Spleen (tissue), 11 donors: ENCODE results near the gene NFE2L1. TPM values are rescaled to one million over a fixed set of nuclear protein-coding genes. Genes with fewer than 3 reads are reported as not detected.
A peak's percentile ranks its signal among the peaks of the same experiment; 100 is the strongest.

Experiments
- DNase-seq: peaks from one replicate; pipeline ENCODE4 v3.0.0-alpha.2; 2020
- H3K27ac ChIP-seq, 8 donors: fragments of 200-600 bp; sonication (generic) in 7 of 8; 1 replicate in 4 of 8; 2 replicates in 4 of 8; pipeline versions ENCODE4 v1.5.0 to v1.8.0; 2016 to 2021; ENCODE audit warnings: inconsistent platforms in 4 of 8, mild to moderate bottlenecking in 4 of 8, moderate library complexity in 1 of 8
- H3K27me3 ChIP-seq, 7 donors: fragments of 200-600 bp; sonication (generic) in 6 of 7; replicated peaks in 1 of 7; 1 replicate in 4 of 7; 2 replicates in 3 of 7; pipeline versions ENCODE4 v1.5.0 to v1.8.0; 2016 to 2021; ENCODE audit warnings: inconsistent platforms in 3 of 7, mild to moderate bottlenecking in 1 of 7
- H3K36me3 ChIP-seq, 6 donors: fragments of 200-600 bp; sonication (generic) in 5 of 6; 1 replicate in 4 of 6; 2 replicates in 2 of 6; pipeline versions ENCODE4 v1.5.0 to v1.8.0; 2016 to 2021; ENCODE audit warnings: inconsistent platforms in 2 of 6
- H3K4me1 ChIP-seq, 6 donors: fragments of 200-600 bp; sonication (generic) in 5 of 6; 1 replicate in 3 of 6; 2 replicates in 3 of 6; pipeline versions ENCODE4 v1.5.0 to v1.8.0; 2016 to 2021; ENCODE audit warnings: inconsistent platforms in 3 of 6
- H3K4me3 ChIP-seq, 8 donors: fragments of 200-600 bp; sonication (generic) in 7 of 8; 1 replicate in 4 of 8; 2 replicates in 4 of 8; pipeline versions ENCODE4 v1.5.0 to v1.8.0; 2016 to 2021; ENCODE audit warnings: inconsistent platforms in 4 of 8, mild to moderate bottlenecking in 4 of 8, moderate library complexity in 2 of 8
- H3K9me3 ChIP-seq, 8 donors: fragments of 200-600 bp; sonication (generic) in 7 of 8; 1 replicate in 4 of 8; 2 replicates in 4 of 8; pipeline versions ENCODE4 v1.5.0 to v1.8.0; 2016 to 2021; ENCODE audit warnings: inconsistent platforms in 4 of 8
- CTCF ChIP-seq, 11 experiments: fragments of 200-600 bp in 7 of 11; fragments of 450-650 bp in 4 of 11; sonication (generic) in 4 of 11; IDR thresholded peaks in 8 of 11; conservative IDR thresholded peaks in 3 of 11; 1 replicate in 7 of 11; 2 replicates in 4 of 11; pipeline versions ENCODE4 v1.4.0 to v1.8.0; 2016 to 2021; ENCODE audit warnings: antibody characterized with exemption in 11 of 11, inconsistent platforms in 4 of 11, mild to moderate bottlenecking in 1 of 11
- POLR2A ChIP-seq, 3 donors: fragments of 450-650 bp; IDR thresholded peaks; one replicate each; pipeline ENCODE4 v1.5.1; 2017; ENCODE audit warnings: antibody characterized with exemption in 3 of 3, mild to moderate bottlenecking in 1 of 3
- POLR2AphosphoS5 ChIP-seq, 3 donors: sonication (generic); formaldehyde crosslinking; IDR thresholded peaks; one replicate each; pipeline ENCODE4 v1.5.1; 2017; ENCODE audit warnings: antibody characterized with exemption in 3 of 3
- WGBS, 5 donors: extraction: QIAGEN DNeasy Blood & Tissue Kit in 3 of 5; methylation state at CpG; one replicate each; pipeline versions ENCODE4 v1.1.5 to v1.1.7; 2013 to 2018; 5-methylcytosine and 5-hydroxymethylcytosine counted together
- intact Hi-C: fragments of 100-400 bp; cut with DNase I; formaldehyde crosslinking; loops from one replicate; pipeline ENCODE4 v1.15.0; 2023; ENCODE audit warnings: low total_unique reads
- polyA plus RNA-seq, 3 donors: library from polyadenylated mRNA; stranded (reverse); fragments of 200-250 nt; gene quantifications; one replicate each; pipeline ENCODE4 v1.2.1, GENCODE V29; 2013
- total RNA-seq, 7 donors: library from RNA; depleted of rRNA in 3 of 7; stranded (reverse); fragments of >200 nt in 3 of 7; fragmentation: NEBNext Ultra II Directional in 4 of 7; extraction: Animal tissue kit (Norgen Biotek cat#: 25700) in 4 of 7; gene quantifications; one replicate each; pipeline versions ENCODE4 v1.1.0 to v1.2.1, GENCODE V29; 2016 to 2021
- donor health status: healthy with polysubstance abuse.
- donor health status: DM: no; HTN: no; CAD: no; lungs with moderate emphysema.
- donor health status: DM: no; HTN: no; CAD: no.
- donor health status: Bipolar disorder and iron deficiency.
- donor health status: healthy.
- donor health status: DM: no; HTN: no; CAD: no.
- donor health status: DM: yes; HTN: yes; CAD: no.

The NFE2L1 gene
- total and polyA plus RNA-seq, 10 donors = 21.2 to 242 (median 134) TPM

GRCh38 chr17:48021934-48022333 is 26.2 kb upstream of the NFE2L1 start:
- H3K4me1 ChIP-seq = peaks cover 30 to 75% (median 59%) of the 10 kb centered on the region in 6 donors
- DNase-seq = no peak
- no peaks in the 10 kb centered on the region for H3K9me3 ChIP-seq
- TF ChIP-seq POLR2A (IDR thresholded peaks at IDR 0.05) (no peak), POLR2AphosphoS5 (IDR thresholded peaks at IDR 0.05) (no peak), CTCF (IDR thresholded peaks at IDR 0.05 in 8 of 11, conservative IDR thresholded peaks at IDR 0.05 in 3 of 11) (no peak)
- 43 to 77% (median 58%) methylated on average over 5 of the region's 5 CpGs for WGBS, 5 donors
- peaks cover 0 to 60% (median 5%) of the 10 kb centered on the region in 7 donors for H3K27me3 ChIP-seq
- H3K27ac ChIP-seq = peak overlapping the region in 1 of 8 donors; percentile 50
- no peak overlapping the region for H3K4me3 ChIP-seq
- no peaks in the 10 kb centered on the region for H3K36me3 ChIP-seq
- intact Hi-C loops = no loop called here

- intact Hi-C loops = no loop called here
- peaks cover 30 to 68% (median 50%) of the 10 kb centered on the region in 6 donors for H3K4me1 ChIP-seq
- H3K27ac ChIP-seq = no peak overlapping the region
- TF ChIP-seq POLR2A (IDR thresholded peaks at IDR 0.05) (no peak), POLR2AphosphoS5 (IDR thresholded peaks at IDR 0.05) (no peak), CTCF (IDR thresholded peaks at IDR 0.05 in 8 of 11, conservative IDR thresholded peaks at IDR 0.05 in 3 of 11) (no peak)
- H3K36me3 ChIP-seq = no peaks in the 10 kb centered on the region
- WGBS, 5 donors = 56 to 67% (median 58%) methylated on average over 6 of the region's 6 CpGs
- no peaks in the 10 kb centered on the region for H3K9me3 ChIP-seq
- DNase-seq = no peak
- peaks cover 0 to 60% (median 5%) of the 10 kb centered on the region in 7 donors for H3K27me3 ChIP-seq
- H3K4me3 ChIP-seq = peak overlapping the region in 2 of 8 donors; percentile 56 to 70
These were observed 25.3 kb upstream of the NFE2L1 start for GRCh38 chr17:48022901-48023300.

GRCh38 chr17:48023400-48024148 is 24.6 kb upstream of the NFE2L1 start:
- peak overlapping the region in 7 of 8 donors; percentile 29 to 82 (median 66) for H3K27ac ChIP-seq
- peak; percentile 92 for DNase-seq
- H3K4me3 ChIP-seq = peak overlapping the region; percentile 30 to 70 (median 50)
- peaks cover 0 to 60% (median 5%) of the 10 kb centered on the region in 7 donors for H3K27me3 ChIP-seq
- intact Hi-C loops = loop anchor here (2.0 kb wide), 1 partner anchor 107 kb away; no protein-coding TSS in a partner anchor
- no peaks in the 10 kb centered on the region for H3K9me3 ChIP-seq
- WGBS, 5 donors = 1% methylated on average over 21 to 54 of the region's 54 CpGs
- TF ChIP-seq POLR2A (IDR thresholded peaks at IDR 0.05) (no peak), POLR2AphosphoS5 (IDR thresholded peaks at IDR 0.05) (peak; percentile 41 to 68 (median 62)), CTCF (IDR thresholded peaks at IDR 0.05 in 8 of 11, conservative IDR thresholded peaks at IDR 0.05 in 3 of 11) (peak in 7 of 11 experiments; percentile 7 to 43 (median 29))
- no peaks in the 10 kb centered on the region for H3K36me3 ChIP-seq
- H3K4me1 ChIP-seq = peaks cover 26 to 62% (median 44%) of the 10 kb centered on the region in 6 donors
